SK-N-SH treated with all-trans-retinoic acid at 6 μM for 48 hours (cell line): ENCODE results near the gene YPEL5.

Experiments
- ATAC-seq: fragments of 200-7000 bp; cut with Tn5 transposase; 3 replicates; pipeline ENCODE4 v1.9.1; 2020; ENCODE audit warnings: mild to moderate bottlenecking, moderate library complexity
- ARNTL ChIP-seq: fragments of 450-650 bp; formaldehyde crosslinking; IDR thresholded peaks from 2 replicates; pipeline ENCODE4 v1.5.0; 2020; ENCODE audit warnings: low read depth, mild to moderate bottlenecking, moderate library complexity, borderline replicate concordance
- BACH2 ChIP-seq: fragments of 250-450 bp; sonication (Bioruptor Pico); IDR thresholded peaks from 2 replicates; pipeline ENCODE4 v1.9.0; 2021; ENCODE audit warnings: mild to moderate bottlenecking, borderline replicate concordance
- CREB5 ChIP-seq: fragments of 250-450 bp; sonication (Bioruptor Pico); IDR thresholded peaks from 2 replicates; pipeline ENCODE4 v1.5.1; 2020; ENCODE audit warnings: low read depth, mild to moderate bottlenecking, moderate library complexity
- CSDC2 ChIP-seq: fragments of 250-450 bp; sonication (Bioruptor Pico); IDR thresholded peaks from 2 replicates; pipeline ENCODE4 v1.5.0; 2020; ENCODE audit warnings: mild to moderate bottlenecking, moderate library complexity
- CSRNP3 ChIP-seq: fragments of 250-450 bp; sonication (Bioruptor Pico); IDR thresholded peaks from 2 replicates; pipeline ENCODE4 v1.5.1; 2021; ENCODE audit warnings: mild to moderate bottlenecking, moderate library complexity
- ESRRG ChIP-seq: fragments of 250-450 bp; sonication (Bioruptor Pico); IDR thresholded peaks from 2 replicates; pipeline ENCODE4 v1.6.1; 2021; ENCODE audit warnings: mild to moderate bottlenecking
- GLIS3 ChIP-seq: fragments of 250-450 bp; sonication (Bioruptor Pico); IDR thresholded peaks from 2 replicates; pipeline ENCODE4 v1.5.0; 2020; ENCODE audit warnings: mild to moderate bottlenecking, moderate library complexity
- ISL1 ChIP-seq: fragments of 250-450 bp; sonication (Bioruptor Pico); IDR thresholded peaks from 2 replicates; pipeline ENCODE4 v2.1.2; 2022; ENCODE audit warnings: mild to moderate bottlenecking, moderate library complexity
- PATZ1 ChIP-seq: fragments of 250-450 bp; sonication (Bioruptor Pico); IDR thresholded peaks from 2 replicates; pipeline ENCODE4 v1.8.0; 2020; ENCODE audit warnings: mild to moderate bottlenecking, moderate library complexity, borderline replicate concordance
- POU6F1 ChIP-seq: fragments of 250-450 bp; sonication (Bioruptor Pico); IDR thresholded peaks from 2 replicates; pipeline ENCODE4 v1.8.0; 2021; ENCODE audit warnings: low read depth, mild to moderate bottlenecking, moderate library complexity, borderline replicate concordance
- RARB ChIP-seq: fragments of 250-450 bp; sonication (Bioruptor Pico); IDR thresholded peaks from 2 replicates; pipeline ENCODE4 v1.8.0; 2021; ENCODE audit warnings: mild to moderate bottlenecking, moderate library complexity
- SNAI2 ChIP-seq: fragments of 250-450 bp; sonication (Bioruptor Pico); IDR thresholded peaks from 2 replicates; pipeline ENCODE4 v1.5.0; 2020; ENCODE audit warnings: mild to moderate bottlenecking, moderate library complexity
- TOX ChIP-seq: fragments of 250-450 bp; sonication (Bioruptor Pico); IDR thresholded peaks from 2 replicates; pipeline ENCODE4 v1.8.0; 2021; ENCODE audit warnings: mild to moderate bottlenecking, moderate library complexity, borderline replicate concordance
- TSHZ2 ChIP-seq: fragments of 250-450 bp; sonication (Bioruptor Pico); IDR thresholded peaks from 2 replicates; pipeline ENCODE4 v1.5.0; 2020; ENCODE audit warnings: mild to moderate bottlenecking, moderate library complexity
- ZC3H10 ChIP-seq: fragments of 250-450 bp; sonication (Bioruptor Pico); IDR thresholded peaks from 2 replicates; pipeline ENCODE4 v1.5.1; 2021; ENCODE audit warnings: mild to moderate bottlenecking, moderate library complexity
- ZFP3 ChIP-seq: fragments of 250-450 bp; sonication (Bioruptor Pico); IDR thresholded peaks from 2 replicates; pipeline ENCODE4 v1.5.0; 2020; ENCODE audit warnings: mild to moderate bottlenecking, moderate library complexity
- ZFP30 ChIP-seq: fragments of 450-650 bp; formaldehyde crosslinking; IDR thresholded peaks from 2 replicates; pipeline ENCODE4 v1.5.0; 2022; ENCODE audit warnings: mild to moderate bottlenecking, moderate library complexity
- ZNF565 ChIP-seq: fragments of 450-650 bp; formaldehyde crosslinking; conservative IDR thresholded peaks from 2 replicates; pipeline ENCODE4 v1.5.0; 2020; ENCODE audit warnings: low read depth, mild to moderate bottlenecking, moderate library complexity
- ZNF8 ChIP-seq: fragments of 450-650 bp; formaldehyde crosslinking; IDR thresholded peaks from 2 replicates; pipeline ENCODE4 v1.5.0; 2020; ENCODE audit warnings: mild to moderate bottlenecking, moderate library complexity

YPEL5 gene

GRCh38 chr2:30127016-30127893, 19.6 kb upstream of the YPEL5 start:
- peak; percentile 73 for ATAC-seq
- no peak for TF ChIP-seq CSDC2 (CRISPR knock-in tag)
- TF ChIP-seq PATZ1 (CRISPR knock-in tag) = no peak
- no peak for TF ChIP-seq RARB (CRISPR knock-in tag)
- TF ChIP-seq ESRRG = no peak
- no peak for TF ChIP-seq ZFP30 (CRISPR knock-in tag)
- TF ChIP-seq SNAI2 (CRISPR knock-in tag) = no peak
- no peak for TF ChIP-seq CREB5 (CRISPR knock-in tag)
- no peak for TF ChIP-seq ZFP3 (CRISPR knock-in tag)
- no peak for TF ChIP-seq TSHZ2 (CRISPR knock-in tag)
- no peak for TF ChIP-seq BACH2 (CRISPR knock-in tag)
- no peak for TF ChIP-seq GLIS3 (CRISPR knock-in tag)
- TF ChIP-seq ARNTL (CRISPR knock-in tag) = no peak
- TF ChIP-seq ISL1 (CRISPR knock-in tag) = no peak
- no peak for TF ChIP-seq ZC3H10 (CRISPR knock-in tag)
- TF ChIP-seq POU6F1 = no peak
- TF ChIP-seq, all 23 proteins: peak for 0

GRCh38 chr2:30134582-30134981, 12.2 kb upstream of the YPEL5 start:
- ATAC-seq = no peak
- TF ChIP-seq SNAI2 (CRISPR knock-in tag) = no peak
- TF ChIP-seq GLIS3 (CRISPR knock-in tag) = no peak
- no peak for TF ChIP-seq ZC3H10 (CRISPR knock-in tag)
- TF ChIP-seq PATZ1 (CRISPR knock-in tag) = no peak
- no peak for TF ChIP-seq ZNF8
- TF ChIP-seq CSDC2 (CRISPR knock-in tag) = no peak
- no peak for TF ChIP-seq BACH2 (CRISPR knock-in tag)
- TF ChIP-seq CSRNP3 (CRISPR knock-in tag) = no peak
- no peak for TF ChIP-seq ISL1 (CRISPR knock-in tag)
- TF ChIP-seq TSHZ2 (CRISPR knock-in tag) = no peak
- no peak for TF ChIP-seq ZFP3 (CRISPR knock-in tag)
- TF ChIP-seq RARB (CRISPR knock-in tag) = no peak
- TF ChIP-seq CREB5 (CRISPR knock-in tag) = no peak
- no peak for TF ChIP-seq POU6F1
- TF ChIP-seq TOX = no peak
- TF ChIP-seq ZNF565 (CRISPR knock-in tag) = no peak
